Measurements from ENCODE around the gene CYFIP1. TPM values are rescaled to one million over a fixed set of nuclear protein-coding genes. Genes with fewer than 3 reads are reported as not detected.

The CYFIP1 gene
- total and polyA plus RNA-seq, 11 donors: 7.6 to 111 (median 32.8) TPM

DNA sequence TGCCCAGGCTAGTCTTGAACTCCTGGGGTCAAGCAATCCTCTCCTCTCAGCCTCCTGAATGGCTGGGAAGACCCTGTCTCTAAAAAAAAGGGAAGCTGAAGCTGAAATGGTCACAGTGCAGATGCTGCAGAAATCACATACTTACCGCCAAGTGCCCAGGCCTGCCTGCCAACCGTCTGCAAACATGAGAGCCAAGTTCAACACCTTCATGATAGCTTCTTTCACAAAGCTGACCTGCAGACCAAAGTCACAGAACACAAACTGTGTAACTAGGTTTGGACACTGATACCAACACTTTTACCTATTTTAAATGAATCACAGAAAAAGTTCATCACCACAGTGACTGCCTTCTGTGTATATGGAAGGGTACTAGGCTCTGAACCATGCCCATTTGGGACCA, 22.8 kb upstream of the CYFIP1 start:
- no peak for TF ChIP-seq POLR2A (IDR thresholded peaks at IDR 0.05)
- TF ChIP-seq, protein P1, sequence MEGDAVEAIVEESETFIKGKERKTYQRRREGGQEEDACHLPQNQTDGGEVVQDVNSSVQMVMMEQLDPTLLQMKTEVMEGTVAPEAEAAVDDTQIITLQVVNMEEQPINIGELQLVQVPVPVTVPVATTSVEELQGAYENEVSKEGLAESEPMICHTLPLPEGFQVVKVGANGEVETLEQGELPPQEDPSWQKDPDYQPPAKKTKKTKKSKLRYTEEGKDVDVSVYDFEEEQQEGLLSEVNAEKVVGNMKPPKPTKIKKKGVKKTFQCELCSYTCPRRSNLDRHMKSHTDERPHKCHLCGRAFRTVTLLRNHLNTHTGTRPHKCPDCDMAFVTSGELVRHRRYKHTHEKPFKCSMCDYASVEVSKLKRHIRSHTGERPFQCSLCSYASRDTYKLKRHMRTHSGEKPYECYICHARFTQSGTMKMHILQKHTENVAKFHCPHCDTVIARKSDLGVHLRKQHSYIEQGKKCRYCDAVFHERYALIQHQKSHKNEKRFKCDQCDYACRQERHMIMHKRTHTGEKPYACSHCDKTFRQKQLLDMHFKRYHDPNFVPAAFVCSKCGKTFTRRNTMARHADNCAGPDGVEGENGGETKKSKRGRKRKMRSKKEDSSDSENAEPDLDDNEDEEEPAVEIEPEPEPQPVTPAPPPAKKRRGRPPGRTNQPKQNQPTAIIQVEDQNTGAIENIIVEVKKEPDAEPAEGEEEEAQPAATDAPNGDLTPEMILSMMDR (IDR thresholded peaks at IDR 0.05): no peak
- H3K9me3 ChIP-seq: no peaks in the 10 kb centered on the region
- peaks cover 0 to 99% (median 87%) of the 10 kb centered on the region in 9 donors for H3K36me3 ChIP-seq
- WGBS, 4 donors: 42 to 76% (median 59%) methylated on average over 2 of the region's 2 CpGs
- no peak overlapping the region for H3K27ac ChIP-seq
- peak in 1 of 5 donors; percentile 37 for DNase-seq
- ATAC-seq: peak in 3 of 4 donors; percentile 44 to 62 (median 47)
- intact Hi-C loops (cut with DNase I): no loop called here
- H3K4me3 ChIP-seq: no peak overlapping the region
- H3K27me3 ChIP-seq: no peaks in the 10 kb centered on the region
- H3K4me1 ChIP-seq: no peaks in the 10 kb centered on the region

DNA sequence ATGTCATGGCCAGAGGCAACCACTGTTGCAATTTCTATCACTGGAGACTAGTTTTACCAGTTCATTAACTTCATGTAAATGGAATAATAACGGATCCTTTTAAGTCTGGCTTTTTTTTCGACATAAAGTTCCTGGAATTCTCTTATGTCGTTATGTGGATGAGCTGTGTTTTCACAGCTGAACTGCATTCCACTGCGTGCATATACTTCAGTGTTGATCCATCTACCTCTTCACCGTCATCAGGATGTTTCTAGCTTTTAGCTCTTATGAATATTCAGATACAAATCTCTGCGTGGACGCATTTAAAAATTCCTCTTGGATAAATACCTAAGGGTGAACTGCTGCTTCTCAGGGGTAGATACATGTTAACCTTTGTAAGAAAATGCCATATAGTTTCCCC, 15.6 kb upstream of the CYFIP1 start:
- no peaks in the 10 kb centered on the region for H3K9me3 ChIP-seq
- H3K4me3 ChIP-seq: no peak overlapping the region
- H3K4me1 ChIP-seq: no peaks in the 10 kb centered on the region
- DNase-seq (no peak), ATAC-seq (no peak)
- no peaks in the 10 kb centered on the region for H3K27me3 ChIP-seq
- 92 to 96% (median 92%) methylated on average over 7 of the region's 7 CpGs for WGBS, 4 donors
- H3K27ac ChIP-seq: no peak overlapping the region
- intact Hi-C loops (cut with DNase I): no loop called here
- no peak for TF ChIP-seq POLR2A (IDR thresholded peaks at IDR 0.05)
- TF ChIP-seq, protein P1 (IDR thresholded peaks at IDR 0.05): no peak
- peaks cover 0 to 71% (median 56%) of the 10 kb centered on the region in 9 donors for H3K36me3 ChIP-seq

DNA sequence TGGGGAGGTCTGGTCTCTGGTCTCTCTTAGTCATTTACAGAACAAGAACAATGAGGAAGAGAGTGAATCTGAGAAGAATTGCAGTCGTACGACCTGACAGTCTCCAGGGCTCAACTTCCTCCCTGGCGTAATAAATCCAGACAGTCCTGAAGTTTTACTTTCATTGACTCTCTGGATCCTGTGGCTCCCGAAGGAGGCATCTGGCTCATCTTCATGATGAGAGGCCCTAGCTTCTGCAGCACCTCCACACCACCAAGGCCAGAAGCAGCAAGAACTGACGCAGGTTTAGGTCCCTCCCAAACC, 11.8 kb upstream of the CYFIP1 start:
- H3K36me3 ChIP-seq: peaks cover 0 to 34% (median 26%) of the 10 kb centered on the region in 9 donors
- intact Hi-C loops (cut with DNase I): no loop called here
- WGBS, 4 donors: 79 to 90% (median 82%) methylated on average over 5 of the region's 5 CpGs
- H3K27ac ChIP-seq: no peak overlapping the region
- DNase-seq (no peak), ATAC-seq (no peak)
- no peaks in the 10 kb centered on the region for H3K9me3 ChIP-seq
- TF ChIP-seq, protein P1 (IDR thresholded peaks at IDR 0.05): no peak
- TF ChIP-seq POLR2A (IDR thresholded peaks at IDR 0.05): no peak
- H3K4me3 ChIP-seq: no peak overlapping the region
- H3K4me1 ChIP-seq: no peaks in the 10 kb centered on the region
- H3K27me3 ChIP-seq: no peaks in the 10 kb centered on the region

DNA sequence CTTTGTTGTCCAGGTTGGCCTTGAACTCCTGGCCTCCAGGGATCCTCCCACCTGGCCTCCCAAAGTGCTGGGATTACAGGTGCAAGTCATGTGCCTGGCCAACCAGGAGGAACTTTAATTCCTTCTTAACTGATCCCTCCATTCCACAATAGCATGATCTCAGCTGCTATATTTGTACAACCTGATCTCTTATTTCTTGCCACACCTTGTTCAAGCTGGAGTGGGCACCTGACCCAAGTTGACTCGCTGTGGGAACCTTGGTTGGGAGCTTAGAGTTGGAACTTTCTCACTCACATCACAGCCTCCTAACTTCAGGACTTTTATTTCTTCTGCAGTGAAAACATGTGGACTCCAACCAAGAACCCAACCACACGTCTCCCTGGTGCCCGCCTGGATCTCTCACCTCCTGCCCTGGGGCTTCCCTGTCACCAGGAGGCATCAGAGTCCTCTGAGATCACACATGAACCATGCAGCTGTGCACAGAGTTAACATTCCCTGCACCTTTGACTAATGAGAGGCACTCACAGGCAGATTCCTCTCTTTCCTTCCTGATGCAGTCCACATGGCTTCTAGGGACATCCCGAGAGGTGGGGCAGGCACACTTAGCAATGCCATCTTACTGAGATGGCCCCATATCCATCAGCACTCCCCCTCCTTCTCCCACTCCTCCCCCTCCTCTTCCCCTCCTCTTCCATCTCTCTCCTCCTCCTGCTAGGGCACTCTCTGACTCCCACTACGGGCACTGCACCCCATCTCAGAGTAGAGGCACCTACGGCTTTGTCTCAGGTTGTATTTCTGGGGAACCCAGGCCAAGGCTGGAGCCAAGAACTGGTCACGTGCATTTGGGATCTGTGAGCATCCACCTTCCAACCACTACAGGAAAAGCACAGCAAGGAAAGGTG, 9.7 kb upstream of the CYFIP1 start:
- ATAC-seq: peak in 1 of 4 donors; percentile 31
- no peak overlapping the region for H3K27ac ChIP-seq
- H3K27me3 ChIP-seq: no peaks in the 10 kb centered on the region
- peaks cover 0 to 20% (median 11%) of the 10 kb centered on the region in 9 donors for H3K36me3 ChIP-seq
- no peaks in the 10 kb centered on the region for H3K4me1 ChIP-seq
- no peak for DNase-seq
- H3K9me3 ChIP-seq: no peaks in the 10 kb centered on the region
- TF ChIP-seq POLR2A (IDR thresholded peaks at IDR 0.05): no peak
- TF ChIP-seq, protein P1 (IDR thresholded peaks at IDR 0.05): no peak
- no peak overlapping the region for H3K4me3 ChIP-seq
- intact Hi-C loops (cut with DNase I): loop anchor here in 2 of 10 donors (10.0 kb wide), 2 partner anchors 45 to 205 kb away; partner anchors contain the start of genes NIPA1 (in 1 of the 2) and TUBGCP5 (in 1 of the 2)
- WGBS, 4 donors: 81 to 83% (median 83%) methylated on average over 7 of the region's 7 CpGs

Measured in heart left ventricle (tissue), 16 donors.